Stimulated activated CD8-positive, alpha-beta memory T cell treated with anti-CD3 and anti-CD28 coated beads, Interleukin-4, amount 100 ng/mL, for 4 hours (primary cell): ENCODE data around the gene TMEM203.

ENCODE experiments used
- DNase-seq, 2 donors: peaks; one replicate each; pipeline ENCODE4 v3.0.0-alpha.2; 2020; ENCODE audit warnings: low read depth in 2 of 2, low spot score in 1 of 2

TMEM203 gene

DNA sequence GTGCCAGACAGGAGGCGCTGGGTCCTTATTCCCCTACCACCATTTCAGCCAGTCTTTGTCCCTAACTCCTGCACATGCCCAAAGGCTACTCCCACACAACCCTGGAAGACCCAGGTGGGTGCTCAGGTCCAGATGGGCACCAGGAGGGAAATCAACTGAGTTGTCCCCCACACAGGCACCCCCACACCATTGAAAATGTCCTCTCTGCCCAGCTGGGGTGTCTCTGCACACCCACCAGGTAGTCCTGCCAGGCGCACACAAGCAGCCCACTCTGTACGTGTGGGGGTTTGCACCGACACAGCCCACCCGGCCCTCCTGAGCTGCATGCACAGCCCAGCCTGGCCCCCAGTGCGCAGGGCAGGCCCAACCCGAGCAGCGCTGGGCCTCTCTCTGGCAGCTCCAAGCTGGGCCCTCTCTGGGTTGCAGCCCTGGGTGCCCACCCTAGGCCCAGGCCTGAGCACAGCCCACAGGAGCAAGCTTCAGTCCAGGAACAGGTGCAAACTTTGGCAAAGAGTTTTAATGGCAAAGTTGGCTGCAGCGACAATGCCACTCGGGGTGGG is 14.4 kb upstream of the TMEM203 start:
- no peak for DNase-seq

DNA sequence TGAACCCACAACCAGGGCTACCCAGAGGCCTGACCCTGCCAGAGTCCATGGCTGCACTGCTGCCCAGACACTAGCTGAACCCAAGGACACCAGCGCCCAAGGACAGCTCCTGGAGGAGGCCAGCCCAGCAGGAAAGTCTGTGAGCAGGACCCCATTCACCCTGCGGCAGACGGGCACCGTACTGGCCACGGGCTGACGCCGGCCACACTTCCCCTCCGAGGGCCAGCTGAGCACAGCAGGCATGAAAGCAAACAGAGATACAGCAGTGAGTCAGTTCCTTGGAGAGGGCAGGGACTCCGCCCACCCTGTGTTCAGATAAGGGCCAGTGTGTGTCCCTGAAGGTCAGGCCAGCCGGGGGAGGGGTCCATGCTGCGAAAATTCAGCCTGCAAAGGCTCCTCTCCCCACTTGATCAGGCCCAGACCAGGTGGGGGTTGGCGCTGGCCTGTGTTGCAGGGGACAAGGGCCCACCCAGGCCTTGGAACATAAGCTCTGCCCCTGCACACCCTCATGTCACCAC is 13.4 kb upstream of the TMEM203 start:
- no peak for DNase-seq

DNA sequence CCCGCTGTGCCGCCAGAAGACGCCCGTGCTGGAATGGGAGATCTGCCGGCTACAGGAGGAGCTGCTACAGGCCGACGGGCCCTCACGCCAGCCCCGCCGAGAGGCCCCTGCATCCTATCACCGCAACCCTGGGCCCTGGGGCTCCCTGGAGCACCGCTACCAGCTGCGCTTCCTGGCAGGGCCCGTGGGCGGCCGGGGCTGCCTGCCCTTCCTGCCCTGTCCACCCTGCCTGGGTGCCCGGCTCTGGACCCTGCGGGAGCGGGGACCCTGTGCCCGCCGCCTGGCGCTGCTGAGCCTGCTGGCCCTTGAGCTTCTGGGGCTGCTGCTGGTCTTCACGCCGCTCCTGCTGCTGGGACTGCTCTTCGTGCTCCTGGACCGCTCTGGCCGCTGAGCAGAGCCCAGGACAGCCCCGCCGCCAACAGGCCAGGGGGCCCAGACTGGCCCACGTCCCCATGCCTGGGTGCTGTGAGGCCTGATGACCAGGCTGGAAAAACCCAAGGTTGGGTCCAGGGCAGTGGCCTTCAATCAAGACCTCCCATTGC is 12.8 kb upstream of the TMEM203 start:
- DNase-seq: no peak

DNA sequence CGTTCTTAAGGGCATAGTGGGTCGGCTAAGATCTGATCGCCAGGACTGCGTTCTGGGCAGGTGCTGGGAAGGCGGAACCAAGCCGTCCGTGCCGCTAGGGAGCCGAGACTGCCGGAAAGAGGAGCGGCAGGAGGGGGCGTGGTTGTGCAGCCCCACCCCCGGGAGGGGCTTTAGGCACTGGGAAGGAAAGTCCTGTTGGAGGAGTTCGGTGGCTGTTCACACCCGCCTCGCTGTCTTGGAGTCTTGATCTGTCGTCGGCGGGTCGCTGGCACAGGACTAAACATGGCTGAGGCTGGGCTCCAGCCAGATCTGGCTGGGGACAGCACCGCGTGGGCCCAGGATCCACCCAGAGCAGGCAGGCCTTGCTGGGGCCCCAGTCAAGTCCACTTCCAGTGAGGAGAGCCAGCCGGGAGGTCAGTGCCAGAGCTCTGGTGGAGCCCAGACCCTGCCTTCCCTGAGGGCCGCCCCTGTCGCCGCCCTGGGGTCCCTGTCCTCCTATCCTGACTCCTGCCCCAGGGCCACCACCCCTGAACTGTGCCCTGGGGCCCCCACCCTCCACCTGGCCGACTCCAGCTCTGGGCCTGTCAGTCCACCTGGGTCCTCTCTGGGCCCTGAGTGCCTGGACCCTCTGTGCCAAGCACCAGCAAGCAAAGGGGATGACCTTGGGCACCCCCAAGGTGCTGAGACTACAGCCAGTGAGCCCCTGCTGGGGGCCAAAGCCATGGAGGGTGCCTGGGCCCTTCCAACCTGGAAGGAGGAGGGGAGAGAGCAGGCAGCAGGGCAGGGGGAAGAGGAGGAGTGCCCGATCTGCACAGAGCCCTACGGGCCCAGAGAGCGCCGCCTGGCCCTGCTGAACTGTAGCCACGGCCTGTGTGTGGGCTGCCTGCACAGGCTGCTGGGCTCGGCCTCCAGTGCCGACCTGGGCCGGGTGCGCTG is 12.1 kb upstream of the TMEM203 start:
- DNase-seq: no peak

DNA sequence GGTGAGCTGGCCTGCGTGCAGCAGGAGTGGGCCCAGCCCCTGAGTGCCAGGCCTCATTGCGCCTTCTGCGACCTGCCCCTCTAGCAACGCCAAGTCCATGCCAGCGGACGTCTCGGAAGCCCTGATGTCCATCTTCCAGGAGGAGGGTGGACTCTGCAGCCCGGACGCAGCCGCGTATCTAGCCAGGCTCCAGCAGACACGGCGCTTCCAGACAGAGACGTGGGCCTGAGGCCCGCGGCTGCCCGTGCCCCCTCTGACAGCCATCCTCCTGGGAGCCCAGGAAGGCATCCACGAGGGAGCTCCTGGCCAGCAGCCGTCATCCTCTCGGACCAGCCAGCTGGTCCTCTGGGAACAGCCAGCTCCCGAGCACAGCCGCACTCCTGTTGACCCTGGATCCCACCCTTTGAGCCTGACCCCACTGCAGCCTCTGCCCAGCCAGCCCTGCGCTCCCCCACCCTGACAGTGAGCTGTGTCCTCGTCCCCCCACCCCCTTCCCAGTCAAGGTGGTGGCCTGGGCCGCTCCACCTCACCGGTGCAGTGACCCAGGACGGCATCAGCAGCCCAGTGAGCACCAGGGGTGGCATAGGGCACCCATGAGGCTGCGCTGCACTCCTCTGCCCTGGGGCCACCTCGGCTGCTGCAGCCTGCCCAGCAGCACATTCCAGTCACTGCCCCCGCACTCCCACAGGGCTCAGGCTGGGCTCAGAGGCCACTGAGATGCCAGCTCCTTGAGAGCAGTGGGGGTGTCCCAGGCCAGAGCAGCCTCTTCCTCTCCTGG is 10.9 kb upstream of the TMEM203 start:
- DNase-seq: no peak

DNA sequence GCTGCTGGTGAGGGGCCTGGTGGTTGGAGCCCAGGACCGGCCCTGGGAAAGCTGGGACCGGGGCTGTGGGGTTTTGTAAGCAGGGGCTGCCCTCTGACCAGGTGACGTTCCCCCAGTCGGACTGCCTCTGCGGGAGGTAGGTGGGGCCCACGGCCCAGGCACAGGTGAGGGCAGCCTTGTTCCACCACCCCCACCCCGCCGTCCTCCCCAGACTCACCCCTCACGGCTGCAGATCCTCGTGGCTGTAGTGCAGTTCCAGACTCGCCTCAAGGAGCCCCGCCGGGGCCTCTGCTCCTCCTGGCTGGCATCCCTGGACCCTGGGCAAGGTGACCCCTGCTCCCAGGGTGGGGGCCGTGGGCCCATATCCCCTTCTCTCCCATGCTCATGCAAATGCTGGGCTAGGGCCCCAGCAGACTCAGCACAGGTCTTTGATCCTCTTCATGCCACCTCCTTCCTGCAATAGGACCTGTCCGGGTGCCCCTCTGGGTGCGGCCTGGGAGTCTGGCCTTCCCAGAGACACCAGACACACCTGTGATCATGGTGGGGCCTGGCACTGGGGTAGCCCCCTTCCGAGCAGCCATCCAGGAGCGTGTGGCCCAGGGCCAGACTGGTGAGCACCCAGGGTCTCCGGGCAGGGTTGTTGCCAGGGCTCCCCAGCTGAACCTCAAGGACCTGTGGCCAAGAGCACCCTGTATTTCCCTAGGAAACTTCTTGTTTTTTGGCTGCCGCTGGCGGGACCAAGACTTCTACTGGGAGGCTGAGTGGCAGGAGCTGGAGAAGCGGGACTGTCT is 9.9 kb upstream of the TMEM203 start:
- DNase-seq: no peak

DNA sequence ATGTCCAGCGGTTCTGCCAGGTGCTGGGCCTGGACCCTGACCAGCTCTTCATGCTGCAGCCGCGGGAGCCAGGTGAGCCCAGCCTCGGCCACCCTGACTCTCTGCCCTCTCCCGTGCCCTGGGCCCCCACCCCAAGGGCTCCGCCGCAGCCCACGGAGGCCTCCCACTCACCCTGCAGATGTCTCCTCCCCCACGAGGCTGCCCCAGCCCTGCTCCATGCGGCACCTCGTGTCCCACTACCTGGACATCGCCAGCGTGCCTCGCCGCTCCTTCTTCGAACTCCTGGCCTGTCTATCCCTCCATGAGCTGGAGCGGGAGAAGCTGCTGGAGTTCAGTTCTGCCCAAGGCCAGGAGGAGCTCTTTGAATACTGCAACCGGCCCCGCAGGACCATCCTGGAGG is 9.2 kb upstream of the TMEM203 start:
- no peak for DNase-seq

DNA sequence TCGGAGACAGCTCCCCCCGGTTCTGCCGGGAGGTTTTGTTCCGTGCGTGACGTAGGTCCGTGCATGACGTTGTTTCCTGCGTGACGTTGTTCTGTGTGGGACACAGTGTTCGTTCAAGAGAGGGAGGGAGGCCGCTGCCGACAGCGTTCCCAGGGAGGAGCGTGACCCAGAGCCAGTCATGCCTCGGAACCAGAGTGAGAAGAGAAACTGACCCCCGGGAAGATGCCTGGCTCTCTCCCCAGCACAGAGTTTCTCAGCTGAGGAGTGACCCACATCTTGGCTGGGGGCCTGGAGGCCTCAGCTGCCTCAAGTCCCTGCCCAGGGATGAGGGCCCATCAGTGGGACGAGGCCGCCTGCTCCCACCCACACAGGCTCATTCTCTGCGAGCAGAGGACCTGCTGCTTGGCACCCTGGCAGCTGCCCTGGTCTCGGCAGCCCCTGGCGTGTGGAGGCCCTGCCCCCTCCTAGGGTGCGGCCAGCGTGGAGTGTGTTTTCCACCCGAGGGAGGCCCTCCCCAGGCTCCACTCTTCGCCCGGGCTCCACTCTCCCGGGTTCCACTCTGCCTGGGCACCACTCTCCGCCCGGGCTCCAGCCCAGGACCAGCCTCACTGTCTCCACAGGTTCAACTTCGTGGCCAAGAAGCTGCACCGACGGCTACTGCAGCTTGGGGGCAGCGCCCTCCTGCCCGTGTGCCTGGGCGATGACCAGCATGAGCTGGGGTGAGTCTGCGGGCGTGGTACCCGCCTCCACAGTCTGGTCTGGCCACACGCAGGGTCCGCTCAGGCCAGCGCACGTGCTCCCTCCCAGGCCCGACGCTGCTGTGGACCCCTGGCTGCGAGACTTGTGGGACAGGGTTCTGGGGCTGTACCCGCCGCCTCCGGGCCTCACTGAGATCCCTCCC is 8.0 kb upstream of the TMEM203 start:
- DNase-seq: no peak

DNA sequence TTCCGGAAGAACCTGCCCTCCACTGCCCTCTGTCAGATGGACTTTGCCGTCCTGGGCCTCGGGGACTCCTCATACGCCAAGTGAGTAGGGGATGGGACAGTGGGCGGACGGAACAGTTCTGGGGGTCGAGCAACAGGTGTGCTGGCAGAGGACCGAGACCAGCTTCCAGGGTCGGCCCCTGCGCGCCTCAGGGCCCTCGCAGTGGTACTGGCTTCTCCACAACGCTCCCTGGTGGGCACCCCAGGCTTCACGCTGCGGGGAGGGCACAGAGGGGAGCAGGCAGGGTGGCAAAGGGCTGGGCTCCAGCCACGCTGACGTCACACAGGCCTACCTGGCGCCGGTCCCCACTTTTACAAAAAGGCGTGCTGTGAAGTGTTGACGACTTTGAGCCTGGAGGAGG is 7.1 kb upstream of the TMEM203 start:
- no peak for DNase-seq

DNA sequence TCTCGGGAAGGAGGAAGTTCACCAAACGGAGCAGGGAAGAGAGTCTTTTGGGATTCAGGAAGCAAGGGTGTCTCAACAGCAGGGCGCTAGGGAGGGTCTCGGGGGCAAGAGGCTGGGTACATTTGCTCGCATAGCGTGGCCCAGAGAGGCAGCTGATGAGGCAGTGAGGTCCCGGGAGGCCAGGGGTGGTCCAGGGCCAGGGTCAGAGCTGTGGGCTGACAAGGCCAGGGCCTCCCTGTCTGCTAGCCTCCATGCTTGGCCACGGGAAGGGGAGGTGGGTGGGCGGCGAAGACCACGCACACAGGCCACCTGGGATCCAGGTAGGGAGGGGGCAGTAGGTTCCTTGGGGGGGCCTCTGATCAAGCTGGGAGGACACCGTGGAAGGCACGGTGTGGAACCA is 6.1 kb upstream of the TMEM203 start:
- no peak for DNase-seq

DNA sequence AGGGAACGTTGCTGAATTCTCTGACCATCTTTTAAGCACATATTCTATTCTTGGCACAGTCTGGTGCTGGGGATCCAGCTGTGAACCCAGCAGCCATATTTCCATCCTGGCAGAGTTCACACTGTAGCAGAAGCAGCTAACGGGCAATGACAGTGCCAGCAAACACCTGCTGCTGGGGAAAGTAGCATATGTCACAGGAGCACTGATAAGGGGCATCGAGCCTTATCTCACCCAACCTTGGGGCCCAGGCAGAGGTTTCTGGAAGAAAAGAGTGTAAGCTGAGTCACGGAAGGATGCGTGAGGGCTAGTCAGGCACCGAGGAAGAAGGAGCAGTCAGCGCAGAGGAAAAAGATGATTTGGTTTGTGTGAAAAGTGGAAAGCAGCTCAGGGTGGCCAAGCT is 1.2 kb upstream of the TMEM203 start:
- no peak for DNase-seq

DNA sequence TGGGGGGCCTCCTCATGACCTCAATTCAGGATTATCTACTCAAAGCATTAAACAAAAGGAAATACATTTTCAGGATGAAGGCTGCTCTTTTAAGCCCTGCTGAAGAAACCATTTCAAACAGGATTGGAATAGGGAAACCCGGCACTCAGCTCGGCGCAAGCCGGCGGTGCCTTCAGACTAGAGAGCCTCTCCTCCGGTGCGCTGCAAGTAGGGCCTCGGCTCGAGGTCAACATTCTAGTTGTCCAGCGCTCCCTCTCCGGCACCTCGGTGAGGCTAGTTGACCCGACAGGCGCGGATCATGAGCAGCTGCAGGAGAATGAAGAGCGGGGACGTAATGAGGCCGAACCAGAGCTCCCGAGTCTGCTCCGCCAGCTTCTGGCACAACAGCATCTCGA is 720 bp downstream of the TMEM203 start:
- DNase-seq: no peak

DNA sequence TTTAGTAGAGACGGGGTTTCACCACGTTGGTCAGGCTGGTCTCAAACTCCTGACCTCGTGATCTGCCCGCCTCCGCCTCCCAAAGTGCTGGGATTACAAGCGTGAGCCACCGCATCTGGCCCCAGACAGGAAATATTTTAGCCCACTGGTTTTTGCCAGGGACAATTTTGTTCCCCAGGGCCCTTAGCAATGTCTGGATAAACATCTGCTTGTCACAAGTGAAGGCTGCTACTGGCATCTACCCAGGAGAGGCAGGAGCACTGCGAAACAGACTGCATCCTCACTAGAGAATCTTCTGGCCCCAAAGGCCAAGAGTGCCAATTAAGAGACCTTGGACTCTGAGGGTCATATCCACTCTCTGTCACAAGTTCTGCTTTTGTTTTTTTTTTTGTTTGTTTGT is 2.5 kb downstream of the TMEM203 start:
- no peak for DNase-seq

DNA sequence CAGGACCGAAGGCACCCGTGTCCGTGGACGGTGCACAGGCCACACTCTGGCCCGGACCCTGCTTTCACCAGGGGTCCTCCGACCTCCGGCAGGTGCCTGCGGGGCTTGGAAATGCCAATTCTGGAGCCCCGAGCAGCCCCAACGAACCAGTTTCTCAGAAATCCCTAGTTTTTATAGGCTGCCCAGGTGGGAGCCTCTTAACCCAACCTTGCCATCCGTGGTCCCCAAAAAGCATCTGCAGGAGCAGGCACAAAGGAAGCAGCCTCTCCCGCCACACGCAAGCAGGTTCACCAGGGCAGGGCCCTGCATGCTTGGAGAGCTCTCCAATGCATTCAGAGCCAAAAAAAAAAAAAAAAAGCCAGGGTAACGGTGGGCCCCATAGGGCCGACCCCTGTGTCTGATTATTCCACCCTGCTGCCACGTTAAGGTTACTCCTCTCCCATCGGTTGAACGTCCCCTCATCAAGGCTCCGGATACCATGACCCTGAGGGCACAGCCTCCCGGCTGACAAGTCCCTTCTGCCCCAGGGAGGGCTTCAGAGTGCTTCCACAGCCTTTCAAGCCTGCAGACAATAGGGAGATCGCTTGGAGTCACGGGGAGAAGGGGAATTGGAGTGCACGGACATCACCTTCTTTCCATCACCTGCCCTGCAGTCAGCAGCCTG is 4.1 kb downstream of the TMEM203 start:
- no peak for DNase-seq

DNA sequence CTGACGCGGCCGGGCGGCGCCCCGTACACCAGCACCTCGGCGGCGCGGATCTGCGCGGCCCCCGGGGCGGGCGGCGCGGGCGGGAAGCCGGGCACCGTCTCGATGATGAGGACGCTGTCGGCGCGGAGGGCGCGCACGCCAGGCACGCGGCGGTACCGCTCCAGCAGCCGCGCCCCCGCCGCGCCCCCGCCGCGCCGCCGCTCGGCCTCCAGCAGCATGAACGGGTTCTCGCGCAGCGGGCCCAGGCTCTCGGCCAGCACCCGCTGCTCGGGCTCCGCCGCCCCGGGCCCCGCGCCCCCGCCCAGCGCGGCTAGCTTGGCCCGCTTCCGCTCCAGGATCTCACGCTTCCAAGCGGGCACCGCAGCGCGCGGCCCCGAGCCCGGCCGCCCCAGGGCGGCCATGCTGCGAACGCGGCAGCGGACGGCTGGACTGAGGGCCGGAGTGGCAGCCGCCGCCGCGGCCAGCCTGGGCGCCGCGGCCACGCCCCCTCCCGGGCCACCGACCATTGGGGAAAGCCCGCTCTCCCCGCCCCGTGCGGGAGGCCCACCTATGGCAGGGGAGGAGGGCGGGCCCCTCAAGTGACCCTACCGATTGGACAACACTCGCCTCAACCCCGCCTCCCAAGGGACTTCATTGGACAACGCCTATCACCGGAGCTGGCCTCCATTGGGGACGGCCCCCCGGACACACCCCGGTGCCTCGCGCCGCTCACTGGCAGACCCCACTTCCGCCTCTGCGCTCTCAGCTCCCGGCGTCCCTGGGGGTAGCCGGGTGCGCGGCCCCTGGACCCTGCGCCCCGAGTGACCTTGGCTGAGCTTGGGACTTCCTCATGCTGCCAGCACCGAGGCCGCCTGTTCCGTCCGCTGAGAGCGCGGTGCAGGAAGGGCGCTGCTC is 4.9 kb downstream of the TMEM203 start, which contains the start of gene TPRN:
TPRN (minus strand) TSS at position 431 of the 894 bp plus-strand sequence; CDS start at position 401, 30 bp downstream.
- peak; percentile 95 to 98 for DNase-seq

DNA sequence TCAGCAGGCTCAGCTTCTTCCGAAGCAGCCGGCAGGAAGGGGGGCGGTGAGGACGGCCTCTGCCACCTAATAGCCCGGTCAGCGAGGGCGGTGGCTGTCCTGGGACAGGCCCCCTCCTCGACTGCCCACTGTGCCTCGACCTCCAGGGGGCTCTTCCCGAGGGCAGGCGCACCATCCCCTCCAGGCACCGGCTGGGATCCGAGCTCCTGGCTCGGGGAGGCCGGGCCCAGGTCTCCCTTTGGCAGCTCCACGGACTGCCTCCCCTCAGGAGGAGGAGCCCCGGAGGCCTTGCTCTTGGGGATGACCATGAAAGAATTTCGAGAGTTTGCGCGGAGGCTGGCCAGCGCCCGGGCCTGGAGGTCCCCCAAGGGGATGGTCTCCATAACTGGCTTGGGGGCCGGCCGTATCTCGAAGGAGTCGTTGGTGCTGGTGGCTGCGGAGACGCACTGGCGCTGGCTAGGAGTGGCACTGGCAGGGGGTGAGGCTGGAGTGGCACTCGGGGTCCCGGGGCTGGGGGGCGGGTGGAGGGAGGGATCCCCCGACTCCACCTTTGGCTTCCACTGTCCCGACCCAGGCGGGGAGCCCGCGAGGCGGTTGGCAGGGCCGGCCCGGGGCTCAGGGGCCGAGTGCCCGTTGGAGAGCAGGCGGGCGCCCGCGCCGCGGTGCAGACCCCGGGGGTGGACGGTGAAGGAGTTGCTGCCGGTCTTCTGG is 5.9 kb downstream of the TMEM203 start:
- no peak for DNase-seq

DNA sequence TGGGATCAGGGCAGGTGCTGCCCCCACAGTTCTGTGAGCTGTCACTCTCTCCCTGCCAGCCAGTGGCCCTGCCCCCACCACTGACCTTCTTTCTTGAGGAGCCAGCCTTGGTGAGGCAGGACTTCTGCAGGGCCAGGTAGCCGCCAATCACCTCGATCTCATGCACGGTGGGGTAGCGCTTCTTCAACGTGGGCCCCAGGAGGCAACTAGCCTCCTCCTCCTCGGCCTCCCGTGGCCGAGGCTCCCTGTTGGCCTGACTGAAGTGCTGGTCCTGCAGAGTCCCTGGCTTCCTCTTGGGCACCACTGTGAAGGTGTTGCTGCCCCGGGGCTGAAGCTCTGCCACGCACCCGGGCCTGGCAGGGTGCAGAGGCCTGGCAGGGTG is 6.6 kb downstream of the TMEM203 start:
- DNase-seq: no peak
